HG03432 (cell line): ENCODE results near the gene BTG1.

ENCODE experiments used
- ATAC-seq: cut with Tn5 transposase; IDR thresholded peaks from one replicate; pipeline ENCODE4 v1.9.1; 2021; ENCODE audit warnings: mild to moderate bottlenecking, moderate library complexity; ENCODE audit not compliant: unreplicated experiment

BTG1 gene

DNA sequence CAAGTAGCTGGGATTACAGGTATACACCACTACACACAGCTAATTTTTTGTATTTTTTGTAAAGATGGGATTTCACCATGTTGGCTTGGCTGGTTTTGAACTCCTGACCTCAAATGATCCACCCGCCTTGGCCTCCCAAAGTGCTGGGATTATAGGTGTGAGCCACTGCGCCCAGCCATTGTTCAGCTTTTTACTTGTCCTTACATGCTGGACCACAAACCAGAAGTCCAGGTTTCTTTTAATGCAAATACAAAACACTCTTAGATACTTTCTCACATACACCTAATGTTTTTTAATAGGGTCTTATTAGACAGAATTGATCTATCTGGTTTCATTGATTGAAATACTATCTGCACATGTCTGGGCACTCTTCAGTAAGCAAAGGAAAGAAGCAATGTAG is 40.5 kb downstream of the BTG1 start:
- no peak for ATAC-seq

DNA sequence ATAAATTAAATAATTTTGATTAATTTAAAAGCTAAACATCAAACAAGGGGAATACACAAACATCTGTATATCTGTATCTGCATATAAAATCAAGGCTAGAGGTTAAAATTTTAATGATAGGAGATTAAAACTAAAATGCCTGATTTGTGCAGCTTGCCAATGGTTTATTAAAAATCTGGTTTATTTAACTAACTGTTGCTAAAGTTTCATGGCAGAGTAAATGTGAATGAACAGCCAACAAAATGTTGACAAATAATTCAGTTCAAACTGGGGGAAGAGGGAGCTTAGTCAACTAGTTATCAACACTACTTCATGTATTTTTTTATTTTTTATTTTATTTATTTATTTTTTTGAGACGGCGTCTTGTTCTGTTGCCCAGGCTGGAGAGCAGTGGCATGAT is 43.0 kb downstream of the BTG1 start:
- ATAC-seq: no peak

DNA sequence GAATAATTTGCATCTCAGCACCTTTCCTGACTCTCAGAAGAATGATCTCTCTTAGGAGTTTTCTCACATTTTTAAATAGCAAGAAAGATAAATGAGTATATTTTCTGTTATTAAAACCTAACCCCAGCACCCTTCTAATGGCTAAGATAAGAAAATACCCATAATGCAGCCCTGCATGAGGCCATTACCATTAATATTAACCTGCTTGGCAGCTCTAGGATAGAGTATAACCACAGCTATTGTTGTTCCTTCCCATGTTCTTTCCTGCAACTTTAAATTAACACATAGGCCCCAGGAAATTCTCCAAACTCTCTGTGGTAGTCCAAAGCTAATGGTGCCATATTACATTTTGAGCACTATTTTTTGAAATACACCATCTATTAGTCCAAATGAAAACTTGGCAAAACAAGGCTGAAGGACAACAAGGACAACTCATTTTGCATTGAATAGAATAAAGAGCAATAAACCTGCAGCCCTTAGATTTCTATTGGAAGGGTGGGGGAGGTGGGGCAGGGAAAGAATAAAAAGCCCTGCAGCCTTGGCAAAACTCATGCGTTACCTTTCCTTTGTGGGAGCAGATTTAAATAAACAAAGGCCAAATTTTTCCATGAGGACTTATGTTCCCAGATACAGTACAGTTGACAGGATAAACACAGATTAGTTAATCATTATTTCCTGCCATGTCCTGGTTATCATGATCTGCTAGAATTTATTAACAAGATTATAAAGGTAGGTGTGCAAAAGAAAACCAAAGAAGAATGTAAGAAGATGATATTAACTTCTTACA is 46.9 kb downstream of the BTG1 start:
- ATAC-seq: no peak

DNA sequence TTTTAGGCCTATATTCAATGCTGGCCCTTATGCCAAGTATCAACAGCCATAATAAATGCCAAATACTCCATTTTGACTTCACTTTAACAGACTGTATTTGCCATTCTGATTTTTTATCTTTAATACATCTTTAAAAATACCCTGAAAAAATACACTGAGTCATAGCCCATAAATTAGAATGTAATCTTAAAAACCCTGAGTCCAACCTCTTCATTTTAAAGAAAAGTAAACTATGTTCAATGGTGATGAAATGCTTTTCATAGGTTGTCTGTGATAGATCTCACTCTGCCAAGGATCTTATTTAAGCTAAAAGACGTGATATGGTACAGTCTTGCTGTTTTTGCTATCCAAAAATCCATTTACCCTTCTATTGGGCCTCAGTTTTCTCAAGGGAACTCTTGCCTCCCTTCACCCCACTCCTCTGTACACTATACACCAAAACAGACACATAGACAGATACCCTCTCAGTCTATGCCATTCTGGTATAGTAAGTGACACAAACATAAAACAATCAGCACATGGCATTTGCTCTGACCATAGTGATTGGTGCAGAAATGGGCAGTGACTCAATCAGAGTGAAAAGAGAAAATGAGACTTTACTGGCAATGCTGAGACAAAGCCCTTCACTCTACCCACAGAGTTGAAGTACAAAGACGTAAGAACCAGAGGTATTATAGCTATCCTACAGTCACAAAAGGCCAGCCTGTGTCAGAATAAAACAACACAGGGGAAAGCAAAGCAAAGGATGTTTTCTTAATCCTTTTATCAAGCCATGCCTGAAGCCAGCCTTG is 49.1 kb downstream of the BTG1 start:
- no peak for ATAC-seq

DNA sequence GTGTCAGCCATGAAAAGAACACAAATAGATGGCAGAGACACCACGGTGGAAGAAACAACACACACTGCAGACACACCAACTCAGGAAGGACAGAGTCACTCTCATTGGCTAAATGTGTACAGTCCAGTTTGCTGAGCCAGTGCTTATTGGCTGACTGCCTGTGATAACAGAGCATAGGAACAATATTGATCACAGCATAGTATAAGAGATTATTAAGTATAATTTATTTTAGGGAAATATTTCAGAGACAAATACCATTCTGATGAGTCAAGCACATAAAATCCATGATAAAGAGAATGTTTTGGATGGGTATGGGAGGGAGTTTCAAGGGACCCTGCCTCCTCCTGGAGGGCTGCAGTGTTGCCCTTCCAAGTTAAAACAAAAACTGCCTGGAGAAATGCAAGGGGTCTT is 50.9 kb downstream of the BTG1 start:
- no peak for ATAC-seq

DNA sequence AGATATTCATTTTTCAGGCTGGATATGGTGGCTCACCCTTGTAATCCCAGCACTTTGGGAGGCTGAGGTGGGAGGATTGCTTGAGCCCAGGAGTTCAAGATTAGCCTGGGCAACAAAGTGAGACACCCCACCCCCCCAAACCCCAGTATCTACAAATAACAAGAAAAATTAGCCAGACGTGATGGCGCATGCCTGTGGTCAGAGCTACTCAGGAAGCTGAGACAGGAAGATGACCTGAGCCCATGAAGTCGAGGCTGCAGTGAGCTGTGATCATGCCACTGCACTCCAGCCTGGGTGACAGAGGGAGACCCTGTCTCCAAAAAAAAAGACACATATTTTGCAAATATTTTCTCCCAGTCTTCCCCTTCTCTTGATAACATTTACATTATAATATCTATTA is 51.3 kb downstream of the BTG1 start:
- peak; percentile 73 for ATAC-seq
